NCI-H1930 (cell line): ENCODE measurements around the gene PDZRN4.
"Not testable (repeated sequence)": the region's sequence is repeated elsewhere in the genome, so short reads cannot be mapped to it uniquely, and the experiment has no call there.

Experiments
- DNase-seq, 2 experiments: peaks; one replicate each; lab custom pipeline; 2025; lab: John Stamatoyannopoulos, UW

The PDZRN4 gene

GRCh38 chr12:41285470-41285869, 97.3 kb downstream of the PDZRN4 start:
- DNase-seq = not testable (repeated sequence)

- peak; percentile 89 to 94 for DNase-seq
Observed at GRCh38 chr12:41286426-41286825, 98.3 kb downstream of the PDZRN4 start.

- no peak for DNase-seq
Observed at GRCh38 chr12:41287500-41288141, 99.5 kb downstream of the PDZRN4 start.

GRCh38 chr12:41288142-41288811, 100.2 kb downstream of the PDZRN4 start:
- peak in 1 of 2 experiments; percentile 39 for DNase-seq

GRCh38 chr12:41289501-41289900, 101.4 kb downstream of the PDZRN4 start:
- DNase-seq = no peak

- no peak for DNase-seq
Observed at GRCh38 chr12:41293011-41293410, 104.9 kb downstream of the PDZRN4 start.

- DNase-seq = no peak
Observed at GRCh38 chr12:41293461-41293860, 105.3 kb downstream of the PDZRN4 start.

GRCh38 chr12:41302979-41303403, 114.9 kb downstream of the PDZRN4 start:
- no peak for DNase-seq

GRCh38 chr12:41304526-41304925, 116.4 kb downstream of the PDZRN4 start:
- DNase-seq = no peak

- no peak for DNase-seq
Observed at GRCh38 chr12:41310367-41310766, 122.2 kb downstream of the PDZRN4 start.

- no peak for DNase-seq
Observed at GRCh38 chr12:41311883-41312282, 123.8 kb downstream of the PDZRN4 start.

- not testable (repeated sequence) for DNase-seq
Observed at GRCh38 chr12:41312451-41312850, 124.3 kb downstream of the PDZRN4 start.

GRCh38 chr12:41325336-41325735, 137.2 kb downstream of the PDZRN4 start:
- no peak for DNase-seq

GRCh38 chr12:41327096-41327895, 139.2 kb downstream of the PDZRN4 start:
- no peak for DNase-seq

GRCh38 chr12:41333974-41334373, 145.9 kb downstream of the PDZRN4 start:
- no peak for DNase-seq

GRCh38 chr12:41334390-41334789, 146.3 kb downstream of the PDZRN4 start:
- no peak for DNase-seq

GRCh38 chr12:41336041-41336549, 148.0 kb downstream of the PDZRN4 start:
- DNase-seq = no peak

GRCh38 chr12:41339784-41340183, 151.7 kb downstream of the PDZRN4 start:
- no peak for DNase-seq

GRCh38 chr12:41344776-41345470, 156.8 kb downstream of the PDZRN4 start:
- peak; percentile 78 to 87 for DNase-seq

GRCh38 chr12:41348198-41348597, 160.1 kb downstream of the PDZRN4 start:
- DNase-seq = no peak

- DNase-seq = no peak
Observed at GRCh38 chr12:41356181-41356580, 168.1 kb downstream of the PDZRN4 start.

GRCh38 chr12:41361738-41362137, 173.6 kb downstream of the PDZRN4 start:
- no peak for DNase-seq
